Measurements from ENCODE around the gene ICAM2.
"Not testable (repeated sequence)": the region's sequence is repeated elsewhere in the genome, so short reads cannot be mapped to it uniquely, and the experiment has no call there.

DNA sequence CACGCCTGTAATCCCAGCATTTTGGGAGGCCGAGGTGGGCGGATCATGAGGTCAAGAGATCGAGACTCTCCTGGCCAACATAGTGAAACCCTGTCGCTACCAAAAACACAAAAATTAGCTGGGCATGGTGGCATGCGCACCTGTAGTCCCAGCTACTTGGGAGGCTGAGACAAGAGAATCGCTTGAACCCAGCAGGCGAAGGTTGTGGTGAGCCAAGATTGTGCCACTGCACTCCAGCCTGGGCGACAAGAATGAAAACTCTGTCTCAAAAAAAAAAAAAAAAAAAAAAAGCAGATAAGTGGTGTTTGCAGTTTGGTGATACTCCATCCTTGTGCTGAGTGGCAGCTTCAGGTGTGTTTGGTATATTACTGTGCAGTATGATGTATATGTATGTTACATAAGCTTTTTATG is 877 bp downstream of the ICAM2 start:
- TF ChIP-seq CTCF (IDR thresholded peaks at IDR 0.05; ENCODE audit: low read length); EZH2 (optimal IDR thresholded peaks at IDR 0.05; ENCODE audit: low read depth, low read length): not testable (repeated sequence)
